GM12878 (cell line): ENCODE results near the gene GPR26. TPM values are rescaled to one million over a fixed set of nuclear protein-coding genes. Genes with fewer than 3 reads are reported as not detected.

Source experiments
- ATAC-seq: fragments of 200-7000 bp; cut with Tn5 transposase; 3 replicates; pipeline ENCODE4 v1.9.1; 2020; ENCODE audit warnings: mild to moderate bottlenecking, moderate library complexity
- BruUV-seq: library from RNA; stranded (reverse); fragments of 400-500 nt; replicated peaks from 2 replicates; lab custom pipeline; 2021; lab: Mats Ljungman, UMichigan
- CTCF ChIA-PET: fragments of 300-600 bp; sonication (Branson Sonifier 250); formaldehyde crosslinking; extraction: SDS; loops from one replicate; lab custom pipeline; 2021; ENCODE audit warnings: inconsistent platforms; lab: Yijun Ruan, JAX
- POLR2A ChIA-PET: fragments of 350-600 bp; formaldehyde crosslinking; extraction: SDS; loops from one replicate; lab custom pipeline; 2021; ENCODE audit warnings: inconsistent platforms; lab: Charles Lee
- RAD21 ChIA-PET: fragments of 300-600 bp; sonication (Branson Sonifier 250); formaldehyde crosslinking; loops from one replicate; lab custom pipeline; 2023; ENCODE audit warnings: antibody characterized with exemption; ENCODE audit not compliant: unreplicated experiment; lab: Charles Lee
- SMC1A ChIA-PET: fragments of 300-600 bp; sonication (Branson Sonifier 250); formaldehyde crosslinking; loops from one replicate; lab custom pipeline; 2023; ENCODE audit not compliant: unreplicated experiment, uncharacterized antibody; lab: Charles Lee
- DNase-seq: peaks from one replicate; pipeline ENCODE4 v3.0.0-alpha.2; 2011; ENCODE audit warnings: low read depth, low spot score
- FAIRE-seq: peaks from 3 replicates; lab custom pipeline; 2011; peaks lifted over from hg19 to GRCh38; lab: Jason Lieb, UNC
- H2AFZ ChIP-seq: 2 replicates; pipeline ENCODE4 v1.6.0; 2011; ENCODE audit warnings: low read depth, low read length, control low read depth; ENCODE audit not compliant: control insufficient read depth
- H3K27ac ChIP-seq: 2 replicates; pipeline ENCODE4 v1.5.1; 2011; ENCODE audit warnings: control low read depth; ENCODE audit not compliant: control insufficient read depth, insufficient read depth
- H3K27me3 ChIP-seq, 2 experiments: replicated peaks in 1 of 2; 2 replicates each; pipeline versions ENCODE4 v1.6.0 to v1.6.1; 2011; ENCODE audit warnings: low read length in 1 of 2; ENCODE audit not compliant: control insufficient read depth in 2 of 2, insufficient read depth in 2 of 2
- H3K36me3 ChIP-seq, 2 experiments: 2 replicates each; pipeline ENCODE4 v1.5.1; 2011; ENCODE audit warnings: low read length in 1 of 2; ENCODE audit not compliant: control insufficient read depth in 2 of 2, insufficient read depth in 2 of 2
- H3K4me1 ChIP-seq: 2 replicates; pipeline ENCODE4 v1.6.1; 2011; ENCODE audit warnings: mild to moderate bottlenecking, low read length, moderate library complexity, mixed read lengths; ENCODE audit not compliant: control insufficient read depth, insufficient read depth
- H3K4me2 ChIP-seq: 2 replicates; pipeline ENCODE4 v1.6.0; 2011; ENCODE audit warnings: control low read depth; ENCODE audit not compliant: control insufficient read depth, insufficient read depth
- H3K4me3 ChIP-seq: fragments of 200-600 bp; sonication (generic); 2 replicates; pipeline ENCODE4 v1.5.1; 2016
- H3K79me2 ChIP-seq: 2 replicates; pipeline ENCODE4 v1.6.0; 2011; ENCODE audit warnings: low read length; ENCODE audit not compliant: control insufficient read depth, insufficient read depth
- H3K9ac ChIP-seq: 2 replicates; pipeline ENCODE4 v1.8.0; 2011; ENCODE audit warnings: low read length, control low read depth, mixed read lengths; ENCODE audit not compliant: control insufficient read depth, insufficient read depth
- H3K9me3 ChIP-seq: replicated peaks from 3 replicates; pipeline ENCODE4 v1.5.1; 2011; ENCODE audit warnings: mild to moderate bottlenecking, low read length; ENCODE audit not compliant: control insufficient read depth, insufficient read depth
- H4K20me1 ChIP-seq: 2 replicates; pipeline ENCODE4 v1.6.0; 2011; ENCODE audit not compliant: control insufficient read depth, insufficient read depth
- BCL11A ChIP-seq: IDR thresholded peaks from 2 replicates; pipeline ENCODE4 v1.6.1; 2011; ENCODE audit warnings: low read depth, low read length
- FOXK2 ChIP-seq: fragments of 450-650 bp; IDR thresholded peaks from 2 replicates; pipeline ENCODE4 v1.6.1; 2017; ENCODE audit warnings: mild to moderate bottlenecking, moderate library complexity
- GABPA ChIP-seq: IDR thresholded peaks from 2 replicates; pipeline ENCODE4 v1.6.1; 2014; ENCODE audit warnings: antibody characterized with exemption, low read depth, mild to moderate bottlenecking, inconsistent platforms
- MYB ChIP-seq: fragments of 150-350 bp; IDR thresholded peaks from 2 replicates; pipeline ENCODE4 v1.6.1; 2014; ENCODE audit warnings: mild to moderate bottlenecking, low read depth, low read length, borderline replicate concordance
- NFYA ChIP-seq: IDR thresholded peaks from 2 replicates; pipeline ENCODE4 v1.6.1; 2011; ENCODE audit warnings: low read depth, mild to moderate bottlenecking, low read length, improper control_type of control experiment, borderline replicate concordance
- POLR2AphosphoS2 ChIP-seq: IDR thresholded peaks from 2 replicates; pipeline ENCODE4 v1.6.1; 2011; ENCODE audit warnings: low read depth, mild to moderate bottlenecking, low read length, improper control_type of control experiment, moderate library complexity
- POU2F2 ChIP-seq: IDR thresholded peaks from 3 replicates; pipeline ENCODE4 v1.6.1; 2011; ENCODE audit warnings: low read depth, mild to moderate bottlenecking, low read length, borderline replicate concordance
- RUNX3 ChIP-seq: IDR thresholded peaks from 2 replicates; pipeline ENCODE4 v1.6.1; 2012; ENCODE audit warnings: low read length, inconsistent platforms
- SMC3 ChIP-seq: IDR thresholded peaks from 2 replicates; pipeline ENCODE4 v1.6.1; 2011; ENCODE audit warnings: low read length, improper control_type of control experiment, borderline replicate concordance
- STAT1 ChIP-seq: fragments of 450-650 bp; conservative IDR thresholded peaks from 2 replicates; pipeline ENCODE4 v1.6.1; 2014; ENCODE audit warnings: antibody characterized with exemption, mild to moderate bottlenecking
- TCF3 ChIP-seq: IDR thresholded peaks from 2 replicates; pipeline ENCODE4 v1.6.1; 2012; ENCODE audit warnings: low read depth, mild to moderate bottlenecking, low read length, borderline replicate concordance; ENCODE audit not compliant: insufficient read depth
- ZNF274 ChIP-seq: IDR thresholded peaks from one replicate; pipeline ENCODE4 v1.8.0; 2011; ENCODE audit not compliant: insufficient read length, insufficient read depth
- WGBS: methylation state at CpG from one replicate; pipeline ENCODE4 v1.1.6; 2016; ENCODE audit warnings: low lambda C conversion rate; ENCODE audit not compliant: insufficient replicate concordance, insufficient coverage; ENCODE audit errors: missing lambda C conversion rate; 5-methylcytosine and 5-hydroxymethylcytosine counted together
- in situ Hi-C: fragments of 300-500 bp; cut with MboI; formaldehyde crosslinking; loops from 9 replicates; pipeline ENCODE4 v1.14.3; 2018; ENCODE audit warnings: mixed read lengths
- intact Hi-C: fragments of 100-400 bp; cut with micrococcal nuclease; formaldehyde crosslinking; loops from one replicate; pipeline ENCODE4 v1.14.2; 2022; ENCODE audit not compliant: unreplicated experiment
- polyA plus RNA-seq, 11 experiments: library from polyadenylated mRNA; depleted of rRNA in 4 of 11; unstranded in 6 of 11; stranded (reverse) in 5 of 11; fragments of >200 nt; fragmentation: Nextera tagmentation in 4 of 11; fragmentation: Illumina TruSeq in 1 of 11; extraction: Ambion mirVana in 4 of 11; extraction: Trizol in 1 of 11; gene quantifications; 1 replicate in 1 of 11; 2 replicates in 10 of 11; pipeline versions ENCODE4 v1.2.1 to v1.2.3, GENCODE V29; 2011 to 2016; ENCODE audit warnings: inconsistent platforms in 2 of 11, missing spikeins in 2 of 11, low read depth in 1 of 11
- total RNA-seq, 4 experiments: library from RNA; depleted of rRNA in 3 of 4; stranded (reverse); fragments of >200 nt in 3 of 4; fragmentation: Illumina TruSeq in 1 of 4; extraction: Trizol in 1 of 4; gene quantifications; 2 replicates each; pipeline versions ENCODE4 v1.2.1 to v1.2.3, GENCODE V29; 2013 to 2021
- TF ChIP-seq, protein P1 (sequence below): fragments of 450-650 bp; IDR thresholded peaks from 2 replicates; pipeline ENCODE4 v1.6.1; 2014; ENCODE audit warnings: mild to moderate bottlenecking

The GPR26 gene
- total and polyA plus RNA-seq, 10 of the 15 experiments (the other 5 are each of a cell fraction or from before 2014, with no cell fraction given) = 0.01 to 0.03 TPM; not detected in 8

DNA sequence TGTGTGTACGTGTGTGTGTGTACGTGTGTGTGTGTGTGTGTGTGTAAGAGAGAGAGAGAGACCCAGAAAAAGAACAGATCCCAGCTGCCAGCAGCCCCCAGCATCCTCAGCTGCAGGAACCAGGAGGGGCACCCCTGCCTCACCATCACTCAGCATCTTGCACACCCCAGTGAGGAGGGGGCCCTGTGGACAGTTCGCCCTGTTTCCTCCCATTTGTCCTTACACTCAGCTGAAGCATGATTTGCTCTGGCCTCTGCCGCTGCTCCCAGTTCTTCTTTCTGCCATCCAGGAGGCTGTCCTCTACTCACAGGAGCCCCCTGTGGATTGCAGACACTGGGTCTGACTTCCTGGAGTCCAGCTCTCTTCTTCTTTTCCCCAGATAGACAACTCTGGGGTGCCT is 9.7 kb downstream of the GPR26 start:
- in situ Hi-C loops (no loop called here), intact Hi-C loops (no loop called here)
- ChIA-PET SMC1A (no interaction called here), RAD21 (no interaction called here), CTCF (no interaction called here), POLR2A (no interaction called here)
- no peaks in the 10 kb centered on the region for H3K4me1 ChIP-seq
- TF ChIP-seq GABPA = no peak
- TF ChIP-seq STAT1 = no peak
- TF ChIP-seq POLR2AphosphoS2 = no peak
- no peak for TF ChIP-seq RUNX3
- TF ChIP-seq, protein P1, sequence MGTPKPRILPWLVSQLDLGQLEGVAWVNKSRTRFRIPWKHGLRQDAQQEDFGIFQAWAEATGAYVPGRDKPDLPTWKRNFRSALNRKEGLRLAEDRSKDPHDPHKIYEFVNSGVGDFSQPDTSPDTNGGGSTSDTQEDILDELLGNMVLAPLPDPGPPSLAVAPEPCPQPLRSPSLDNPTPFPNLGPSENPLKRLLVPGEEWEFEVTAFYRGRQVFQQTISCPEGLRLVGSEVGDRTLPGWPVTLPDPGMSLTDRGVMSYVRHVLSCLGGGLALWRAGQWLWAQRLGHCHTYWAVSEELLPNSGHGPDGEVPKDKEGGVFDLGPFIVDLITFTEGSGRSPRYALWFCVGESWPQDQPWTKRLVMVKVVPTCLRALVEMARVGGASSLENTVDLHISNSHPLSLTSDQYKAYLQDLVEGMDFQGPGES = no peak
- no peak for TF ChIP-seq NFYA
- no peak for TF ChIP-seq TCF3
- no peak for TF ChIP-seq ZNF274
- TF ChIP-seq POU2F2 = no peak
- TF ChIP-seq SMC3 = no peak
- TF ChIP-seq FOXK2 = no peak
- no peak for TF ChIP-seq MYB
- no peak for TF ChIP-seq BCL11A
- H3K36me3 ChIP-seq = no peaks in the 10 kb centered on the region
- no peaks in the 10 kb centered on the region for H3K9me3 ChIP-seq
- no peak for DNase-seq
- no peak overlapping the region for H3K9ac ChIP-seq
- no TSS peak for BruUV-seq
- H2AFZ ChIP-seq = no peak overlapping the region
- no peaks in the 10 kb centered on the region for H4K20me1 ChIP-seq
- peaks cover 2 to 9% of the 10 kb centered on the region in 2 experiments; a peak in 2 of 4 replicates for H3K27me3 ChIP-seq
- no peak overlapping the region for H3K4me2 ChIP-seq
- FAIRE-seq = no peak
- no peak overlapping the region for H3K27ac ChIP-seq
- 6% methylated on average over 2 of the region's 4 CpGs for WGBS
- no peak overlapping the region for H3K4me3 ChIP-seq
- no peak for ATAC-seq
- H3K79me2 ChIP-seq = no peaks in the 10 kb centered on the region
